ENCODE measurements around the gene LGALS3BP.

- TF ChIP-seq POLR2A (IDR thresholded peaks at IDR 0.05) = no peak
- no peak for TF ChIP-seq CTCF (IDR thresholded peaks at IDR 0.05)
- no peak for TF ChIP-seq POLR2AphosphoS5 (IDR thresholded peaks at IDR 0.05)
Measured at GRCh38 chr17:78939615-78940014, 40.1 kb downstream of the LGALS3BP start.

Data from sigmoid colon (tissue), 4 donors.